Dermis microvascular lymphatic vessel endothelial cell (primary cell): ENCODE results near the gene SYTL3. TPM values are rescaled to one million over a fixed set of nuclear protein-coding genes. Genes with fewer than 3 reads are reported as not detected.
"Not testable (repeated sequence)": the region's sequence is repeated elsewhere in the genome, so short reads cannot be mapped to it uniquely, and the experiment has no call there.

Source experiments
- DNase-seq, 2 donors: peaks; one replicate each; pipeline versions ENCODE4 v3.0.0 to v3.0.0-alpha.2; 2010; ENCODE audit warnings: low read depth in 2 of 2
- total RNA-seq: library from RNA; depleted of rRNA; stranded (reverse); fragments of >200 nt; gene quantifications from 2 replicates; pipeline ENCODE4 v1.2.1, GENCODE V29; 2014

The SYTL3 gene
- total RNA-seq, 1 donor from 2014 or later, result 0.51 TPM

- DNase-seq, result no peak
These were observed 37.0 kb downstream of the SYTL3 start for GRCh38 chr6:158686791-158687381.

DNA sequence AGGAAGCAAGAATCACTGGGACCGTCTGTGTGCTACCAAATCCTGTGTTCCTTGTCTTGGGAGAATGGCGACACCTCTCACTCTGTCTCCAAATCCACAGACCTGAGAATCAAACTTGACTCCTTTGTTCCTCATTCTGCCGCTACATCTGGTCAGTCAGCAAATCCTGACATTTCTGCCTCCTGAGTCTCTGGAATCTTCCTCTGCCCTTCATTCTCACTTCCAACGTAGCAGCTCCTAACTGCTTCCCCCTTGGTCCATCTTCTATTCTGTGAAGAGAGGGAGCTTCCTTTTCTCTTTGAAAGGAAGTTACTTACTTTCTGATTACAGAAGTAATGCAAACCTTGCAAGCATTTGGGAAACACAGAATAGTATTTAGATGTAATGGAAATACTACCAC lies 37.7 kb downstream of the SYTL3 start:
- DNase-seq, result no peak

GRCh38 chr6:158688860-158689259 lies 39.0 kb downstream of the SYTL3 start:
- peak in 1 of 2 donors; percentile 49 for DNase-seq

- no peak for DNase-seq
These were observed 45.1 kb downstream of the SYTL3 start for GRCh38 chr6:158694913-158695312.

DNA sequence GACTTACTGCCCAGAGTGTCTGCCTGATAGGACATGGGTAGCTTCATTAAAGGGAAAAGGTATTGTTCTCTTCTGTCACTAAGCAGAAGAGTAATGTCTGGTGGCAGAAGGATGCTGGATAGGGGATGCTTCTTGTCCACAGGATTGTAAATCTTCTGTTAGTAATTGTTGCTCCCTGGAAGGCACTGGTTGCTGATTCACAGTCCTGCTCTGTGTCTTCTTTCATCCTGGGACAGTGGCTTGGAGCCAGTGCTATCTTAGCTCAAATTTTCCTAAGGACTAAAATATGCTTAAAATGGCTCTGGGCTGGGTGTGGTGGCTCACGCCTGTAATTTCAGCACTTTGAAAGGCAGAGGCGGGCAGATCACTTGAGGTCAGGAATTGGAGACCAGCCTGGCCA lies 48.0 kb downstream of the SYTL3 start:
- no peak for DNase-seq

- DNase-seq, result no peak
These were observed 49.1 kb downstream of the SYTL3 start for GRCh38 chr6:158698931-158699330.

DNA sequence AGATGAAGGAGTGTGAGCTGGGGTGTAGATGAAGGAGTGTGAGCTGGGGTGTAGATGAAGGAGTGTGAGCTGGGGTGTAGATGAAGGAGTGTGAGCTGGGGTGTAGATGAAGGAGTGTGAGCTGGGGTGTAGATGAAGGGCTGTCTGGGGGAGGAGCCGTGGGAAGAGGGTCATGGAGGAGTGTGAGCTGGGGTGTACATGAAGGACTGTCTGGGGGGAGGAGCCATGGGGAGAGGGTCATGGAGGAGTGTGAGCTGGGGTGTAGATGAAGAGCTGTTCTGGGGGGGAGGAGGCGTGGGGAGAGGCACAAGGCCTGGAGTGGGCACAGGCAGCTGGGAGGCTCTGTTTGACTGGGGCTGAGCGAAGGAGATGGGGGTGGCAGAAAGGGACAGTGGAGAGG lies 51.4 kb downstream of the SYTL3 start:
- not testable (repeated sequence) for DNase-seq

- DNase-seq, result no peak
These were observed 53.4 kb downstream of the SYTL3 start for GRCh38 chr6:158703111-158703836.

DNA sequence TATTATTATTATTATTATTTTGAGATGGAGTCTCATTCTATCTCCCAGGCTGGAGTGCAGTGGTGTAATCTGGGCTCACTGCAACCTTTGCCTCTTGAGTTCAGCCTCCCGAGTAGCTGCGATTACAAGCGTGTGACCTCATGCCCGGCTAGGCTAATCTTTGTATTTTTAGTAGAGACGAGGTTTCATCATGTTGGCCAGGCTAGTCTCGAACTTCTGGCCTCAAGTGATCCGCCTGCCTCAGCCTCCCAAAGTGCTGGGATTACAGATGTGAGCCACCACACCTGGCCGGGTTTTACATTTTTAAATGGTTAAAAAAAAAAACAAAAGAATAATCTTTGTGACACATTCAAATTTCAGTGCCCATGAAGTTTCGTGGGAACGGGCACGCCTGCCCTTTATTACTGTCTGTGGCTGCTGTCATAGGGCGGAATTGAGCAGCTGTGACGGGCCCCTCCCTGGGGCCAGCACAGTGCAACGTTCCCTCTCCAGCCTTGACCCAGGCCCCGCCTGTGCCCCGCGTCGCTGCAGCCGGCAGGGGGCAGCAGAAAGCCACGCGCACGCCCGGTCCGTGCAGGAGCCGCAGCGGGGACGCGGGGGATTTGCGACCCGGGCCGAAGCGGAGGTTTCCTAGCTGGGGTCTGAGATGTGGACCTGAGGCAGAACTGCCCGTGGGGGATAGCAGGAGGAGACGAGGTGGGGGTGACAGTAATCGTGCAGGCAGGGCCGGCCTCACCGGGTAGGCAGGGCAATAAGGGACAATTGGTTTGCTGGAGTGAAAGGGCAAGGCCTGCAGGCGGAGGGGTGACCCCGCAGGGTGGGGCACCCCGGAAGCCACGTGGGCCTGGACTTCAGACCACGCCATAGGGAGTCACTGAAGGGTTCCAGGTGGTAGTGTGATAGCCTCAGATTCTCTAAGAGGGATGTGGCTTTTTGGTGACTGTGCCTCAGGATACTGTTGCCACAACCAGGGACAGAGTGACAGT lies 54.3 kb downstream of the SYTL3 start:
- DNase-seq, result peak; percentile 23 to 56

GRCh38 chr6:158705386-158706126 lies 55.7 kb downstream of the SYTL3 start:
- DNase-seq, result no peak

DNA sequence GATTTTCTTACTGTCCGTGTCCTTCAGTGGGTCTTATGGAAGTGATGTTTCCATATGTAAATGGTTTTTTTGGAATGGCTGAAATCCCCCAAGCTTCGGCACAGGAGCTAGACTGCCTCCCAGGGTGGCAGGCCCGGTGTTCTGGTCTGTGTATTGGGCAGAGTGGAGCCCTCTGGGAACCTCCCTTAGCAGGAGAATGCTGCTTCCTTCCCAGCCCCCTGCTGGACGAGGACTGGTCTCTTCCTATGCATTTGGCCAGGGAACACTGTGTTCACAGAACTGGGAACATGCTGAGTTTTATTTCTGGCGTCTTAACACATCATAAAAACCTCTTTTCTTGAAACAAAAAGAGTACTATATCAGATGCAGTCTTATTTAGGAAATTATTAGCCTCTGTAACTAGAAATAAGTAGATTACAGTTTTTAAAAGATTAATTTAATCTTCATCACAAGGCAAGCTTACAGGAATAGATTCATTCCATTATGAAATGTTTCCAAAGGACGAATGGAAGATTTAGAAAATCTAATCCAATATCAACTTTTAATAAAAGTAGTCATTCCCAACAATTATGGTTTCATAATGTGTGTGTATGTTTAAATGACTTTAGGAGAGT lies 56.6 kb downstream of the SYTL3 start:
- DNase-seq, result peak in 1 of 2 donors; percentile 54

DNA sequence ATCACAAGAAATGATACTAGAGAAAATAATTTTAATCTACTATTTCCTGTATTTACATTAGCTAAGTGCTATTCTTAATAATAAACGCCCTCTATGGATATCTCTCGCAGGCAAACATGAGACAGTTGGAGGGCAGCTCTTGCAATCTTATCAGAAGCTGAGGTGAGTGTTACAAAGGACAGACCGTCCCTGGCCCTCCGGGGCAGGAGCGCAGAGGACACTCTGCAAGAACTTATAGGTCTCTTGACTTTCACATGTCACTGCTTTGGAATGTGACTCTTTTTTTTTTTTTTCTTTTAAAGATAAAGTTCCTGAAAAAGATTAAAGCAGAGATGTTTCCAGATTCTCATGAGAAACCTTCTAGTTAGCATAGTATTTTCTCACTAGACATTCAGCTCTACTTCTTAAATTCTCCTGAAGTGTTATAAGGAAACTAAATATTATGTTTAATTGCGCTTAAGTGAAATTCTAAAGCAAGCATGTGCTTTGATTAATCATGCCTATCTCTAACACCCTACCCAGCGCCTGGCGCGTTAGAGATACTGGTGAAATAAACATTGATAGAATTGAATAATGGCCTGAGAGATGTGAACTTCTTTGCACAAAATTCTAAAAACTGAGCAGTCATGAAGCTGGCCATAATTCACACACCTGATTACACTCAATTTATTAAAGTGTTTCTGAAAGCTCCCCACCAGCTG lies 57.4 kb downstream of the SYTL3 start:
- peak in 1 of 2 donors; percentile 41 for DNase-seq

- no peak for DNase-seq
These were observed 58.0 kb downstream of the SYTL3 start for GRCh38 chr6:158707821-158708195.

GRCh38 chr6:158708239-158708638 lies 58.4 kb downstream of the SYTL3 start:
- peak in 1 of 2 donors; percentile 39 for DNase-seq

GRCh38 chr6:158709809-158710208 lies 60.0 kb downstream of the SYTL3 start:
- no peak for DNase-seq

DNA sequence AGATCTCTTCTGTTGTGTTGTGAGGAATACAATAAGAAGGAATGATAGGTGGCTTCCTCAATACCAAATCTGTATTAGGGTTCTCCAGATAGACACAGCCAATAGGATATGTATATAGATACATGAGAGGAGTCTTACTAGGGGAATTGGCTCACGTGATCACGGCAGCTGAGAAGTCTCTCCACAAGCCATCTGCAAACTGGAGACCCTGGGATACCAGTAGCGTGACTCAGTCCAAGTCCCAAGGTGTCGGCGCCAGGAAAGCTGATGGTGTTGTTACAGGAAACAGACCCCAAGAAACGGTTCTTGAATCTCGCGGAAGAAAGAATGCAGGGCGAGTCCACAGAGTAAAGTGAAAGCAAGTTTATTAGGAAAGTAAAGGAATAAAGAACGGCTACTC lies 61.4 kb downstream of the SYTL3 start:
- DNase-seq, result no peak

DNA sequence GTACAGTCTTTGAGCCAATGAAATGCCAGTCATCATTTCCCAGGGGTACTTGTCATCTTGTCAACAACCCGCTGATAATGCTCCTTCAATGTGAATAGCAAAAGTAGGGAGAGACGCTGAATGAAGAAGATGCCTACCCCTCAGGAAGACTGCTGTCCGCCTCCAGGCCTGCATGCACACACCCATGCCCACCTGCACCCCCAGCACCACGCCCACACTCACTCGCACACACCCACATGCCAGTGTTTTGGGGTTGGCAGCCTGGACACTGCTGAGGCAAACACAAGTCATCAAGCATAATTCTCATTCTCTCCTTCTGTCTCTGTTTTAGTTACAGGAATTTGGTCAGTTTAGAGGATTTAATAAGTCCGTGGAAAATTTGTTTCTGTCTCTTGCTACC lies 63.6 kb downstream of the SYTL3 start:
- no peak for DNase-seq

DNA sequence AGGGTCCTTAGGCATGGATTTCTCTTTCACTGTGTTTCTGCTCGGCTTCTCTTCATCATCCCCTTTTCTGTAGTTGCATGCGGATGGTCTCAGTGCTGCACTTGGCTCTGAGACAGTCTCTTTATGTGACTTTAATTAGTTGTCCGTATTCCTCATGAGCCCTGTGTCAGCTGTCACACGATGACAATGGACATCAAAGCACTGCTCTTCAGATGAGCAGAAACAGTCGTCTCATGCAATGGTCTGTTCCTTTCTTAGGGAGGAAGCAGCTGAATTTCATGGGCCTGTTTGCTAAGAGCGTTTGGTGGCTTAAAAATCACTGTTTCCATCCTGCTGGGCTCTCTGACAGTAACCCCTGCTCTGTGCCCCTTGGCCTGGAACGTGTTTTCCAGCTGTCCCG lies 64.9 kb downstream of the SYTL3 start:
- no peak for DNase-seq

- DNase-seq, result no peak
These were observed 65.8 kb downstream of the SYTL3 start for GRCh38 chr6:158715330-158716311.
